Muscle of arm (tissue), 14 donors: ENCODE data around the gene CCDC121. TPM values are rescaled to one million over a fixed set of nuclear protein-coding genes. Genes with fewer than 3 reads are reported as not detected.

Experiments
- DNase-seq: peaks from one replicate; pipeline ENCODE4 v3.0.0-alpha.2; 2013
- long read RNA-seq, 11 donors: transcript quantifications; one replicate each; lab custom pipeline, GENCODE V29; 2026
- polyA plus RNA-seq, 12 donors: library from polyadenylated mRNA; unstranded; fragments of 120-200 nt; gene quantifications; one replicate each; pipeline ENCODE4 v1.2.1, GENCODE V29; 2013; ENCODE audit not compliant: insufficient read length in 12 of 12

CCDC121 gene, protein sequence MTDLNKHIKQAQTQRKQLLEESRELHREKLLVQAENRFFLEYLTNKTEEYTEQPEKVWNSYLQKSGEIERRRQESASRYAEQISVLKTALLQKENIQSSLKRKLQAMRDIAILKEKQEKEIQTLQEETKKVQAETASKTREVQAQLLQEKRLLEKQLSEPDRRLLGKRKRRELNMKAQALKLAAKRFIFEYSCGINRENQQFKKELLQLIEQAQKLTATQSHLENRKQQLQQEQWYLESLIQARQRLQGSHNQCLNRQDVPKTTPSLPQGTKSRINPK
- polyA plus RNA-seq: 1 to 10 TPM in 11 of 12 donors, not detected in 1; 5.2 to 8.7 (median 7.3) TPM
- long read RNA-seq, donor 1, partial matches to known transcripts: 0 of 2 reads
- long read RNA-seq, donor 1, other reads (novel, unspliced or antisense): 0 of 2 reads
- long read RNA-seq, donor 2, partial matches to known transcripts: 0 of 2 reads
- long read RNA-seq, donor 2, other reads (novel, unspliced or antisense): 0 of 2 reads
- long read RNA-seq, donor 3, partial matches to known transcripts: 0 of 2 reads
- long read RNA-seq, donor 3, other reads (novel, unspliced or antisense): 0 of 2 reads
- long read RNA-seq, donor 4, partial matches to known transcripts: 0 of 2 reads
- long read RNA-seq, donor 4, other reads (novel, unspliced or antisense): 0 of 2 reads
- long read RNA-seq, donor 5, partial matches to known transcripts: 0 of 4 reads
- long read RNA-seq, donor 5, other reads (novel, unspliced or antisense): 0 of 4 reads
- long read RNA-seq, donor 6, partial matches to known transcripts: 0 of 2 reads
- long read RNA-seq, donor 6, other reads (novel, unspliced or antisense): 0 of 2 reads
- long read RNA-seq, donor 7, partial matches to known transcripts: 0 of 1 reads
- long read RNA-seq, donor 7, other reads (novel, unspliced or antisense): 0 of 1 reads
- long read RNA-seq, donor 8, partial matches to known transcripts: 0 of 5 reads
- long read RNA-seq, donor 8, other reads (novel, unspliced or antisense): 0 of 5 reads
- long read RNA-seq, donor 9: 0 reads
- long read RNA-seq, donor 10, partial matches to known transcripts: 0 of 6 reads
- long read RNA-seq, donor 10, other reads (novel, unspliced or antisense): 0 of 6 reads
- long read RNA-seq, donor 11, transcript CCDC121-201 (2 exons, 2,342 nt): major isoform, 5 of 5 reads
- long read RNA-seq, donor 11, partial matches to known transcripts: 0 of 5 reads
- long read RNA-seq, donor 11, other reads (novel, unspliced or antisense): 0 of 5 reads

DNA sequence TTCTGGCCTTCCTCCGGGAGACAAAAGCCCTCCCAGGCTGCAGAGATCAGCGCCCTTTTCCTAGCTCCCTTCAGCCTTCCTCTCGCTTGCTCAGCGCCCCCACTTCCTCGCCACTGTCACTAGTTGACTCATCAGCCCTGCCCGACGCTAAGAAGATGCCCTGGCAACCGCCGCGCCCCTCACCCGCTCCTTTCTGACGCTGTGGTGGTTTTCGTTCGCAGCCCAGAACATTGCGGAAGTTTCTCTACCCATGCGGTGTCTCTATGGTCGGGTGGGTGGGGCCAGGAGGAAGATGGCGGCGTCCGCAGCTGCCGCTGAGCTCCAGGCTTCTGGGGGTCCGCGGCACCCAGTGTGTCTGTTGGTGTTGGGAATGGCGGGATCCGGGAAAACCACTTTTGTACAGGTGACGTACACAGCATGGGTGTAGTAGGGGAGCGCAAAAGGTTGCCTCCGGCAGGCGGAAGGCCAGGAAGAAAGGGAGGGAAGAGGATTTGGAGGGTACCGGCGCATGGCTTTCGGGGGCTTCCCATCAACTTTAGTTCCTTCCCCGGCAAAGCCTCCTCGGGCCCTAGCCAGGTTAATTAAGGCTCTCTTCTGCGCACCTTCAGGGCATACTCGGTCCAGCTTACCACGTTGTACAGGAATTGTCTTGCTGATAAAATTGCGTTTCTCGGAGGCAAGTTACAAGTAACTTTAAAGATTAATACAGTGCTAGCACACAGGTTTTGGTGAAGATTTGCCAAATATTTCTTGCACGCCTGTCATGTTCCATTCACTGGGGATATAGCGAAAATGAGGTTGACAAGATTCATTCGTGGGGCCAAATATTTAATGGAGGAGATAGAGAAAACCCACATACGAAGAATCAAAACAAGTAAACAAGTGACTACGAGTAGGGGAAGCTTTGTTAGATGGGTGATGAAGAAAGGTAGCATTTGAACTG lies at the start of gene CCDC121, which contains the start of gene GPN1:
Gene CCDC121 (minus strand): TSS at position 246 of the 943 bp plus-strand sequence. CDS start 1,213 bp downstream, outside the sequence.
Gene GPN1 (plus strand): TSS at position 284 of the 943 bp plus-strand sequence. CDS start 9 bp downstream, at position 293.
- DNase-seq: peak; percentile 83

DNA sequence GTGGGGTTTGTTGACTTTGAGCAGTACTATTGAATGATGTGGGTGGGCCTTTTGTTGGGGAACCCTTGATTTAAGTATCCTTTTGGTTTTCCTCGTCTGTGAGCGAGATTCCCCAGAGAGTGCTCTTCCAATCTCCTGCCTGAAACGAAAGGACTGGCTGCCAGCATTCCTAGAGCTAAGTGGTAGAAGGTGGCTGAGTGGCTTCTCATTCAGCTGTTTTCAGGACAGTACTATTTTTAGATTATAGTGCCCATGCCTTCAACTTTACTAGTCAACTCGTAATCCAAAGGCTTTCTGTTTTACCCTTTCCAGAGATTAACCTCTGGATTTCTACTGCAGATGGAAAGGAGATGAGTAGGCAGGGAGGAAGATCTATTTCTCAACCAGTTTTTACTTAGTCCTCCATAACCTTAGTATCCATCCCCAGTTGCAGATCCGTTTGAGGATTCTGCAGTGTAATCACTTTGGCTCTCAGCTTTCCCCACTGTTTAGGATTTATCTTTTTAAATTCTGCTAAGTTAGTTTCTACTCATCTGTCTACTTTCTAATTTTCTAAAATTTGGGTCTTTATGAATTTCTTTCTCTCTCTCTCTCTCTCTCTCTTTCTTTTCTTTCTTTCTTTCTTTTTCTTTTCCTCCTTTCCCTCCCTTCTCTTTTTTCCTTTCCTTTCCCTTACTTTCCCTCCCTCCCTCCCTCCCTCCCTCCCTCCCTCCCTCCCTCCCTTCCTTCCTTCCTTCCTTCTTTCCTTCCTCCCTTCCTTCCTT lies 44.1 kb upstream of the CCDC121 start:
- DNase-seq: no peak

DNA sequence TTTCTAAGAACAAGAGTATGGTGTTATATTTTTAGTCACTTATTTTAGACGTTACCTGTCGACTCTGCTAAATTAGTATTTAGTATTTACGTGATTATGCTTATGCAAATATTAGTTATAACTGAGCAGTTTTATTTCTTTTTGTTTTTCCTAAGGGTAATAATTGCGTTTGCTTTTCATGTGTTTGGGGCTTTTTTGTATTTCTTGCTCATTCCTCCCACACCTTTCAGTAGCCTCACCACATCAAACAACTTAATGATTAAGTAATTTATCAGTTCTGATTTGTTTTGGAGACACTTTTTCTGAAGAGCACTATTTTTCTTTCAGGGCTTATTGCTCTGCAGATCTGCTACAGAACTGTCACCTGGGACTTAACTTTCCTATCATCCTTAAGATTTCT lies 42.4 kb upstream of the CCDC121 start:
- DNase-seq: no peak

DNA sequence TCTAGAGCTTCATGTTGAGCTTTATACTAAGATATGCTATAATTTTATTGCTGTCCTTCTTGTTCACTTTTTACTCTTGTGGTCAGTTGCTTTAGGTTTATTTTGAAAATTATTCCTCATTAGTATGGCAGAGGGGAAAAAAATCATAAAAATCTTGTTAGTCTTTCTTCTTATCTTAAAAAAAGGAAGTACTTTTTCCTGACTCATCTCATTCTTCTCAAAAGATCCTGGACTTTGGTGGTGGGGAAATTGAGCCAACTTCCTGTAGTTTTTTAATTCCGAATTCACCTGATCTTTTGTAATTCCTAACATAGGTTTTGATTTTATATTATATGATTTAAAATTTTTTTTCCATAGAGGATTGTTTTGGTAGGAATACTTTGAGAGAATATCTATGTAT lies 38.6 kb upstream of the CCDC121 start:
- DNase-seq: no peak

DNA sequence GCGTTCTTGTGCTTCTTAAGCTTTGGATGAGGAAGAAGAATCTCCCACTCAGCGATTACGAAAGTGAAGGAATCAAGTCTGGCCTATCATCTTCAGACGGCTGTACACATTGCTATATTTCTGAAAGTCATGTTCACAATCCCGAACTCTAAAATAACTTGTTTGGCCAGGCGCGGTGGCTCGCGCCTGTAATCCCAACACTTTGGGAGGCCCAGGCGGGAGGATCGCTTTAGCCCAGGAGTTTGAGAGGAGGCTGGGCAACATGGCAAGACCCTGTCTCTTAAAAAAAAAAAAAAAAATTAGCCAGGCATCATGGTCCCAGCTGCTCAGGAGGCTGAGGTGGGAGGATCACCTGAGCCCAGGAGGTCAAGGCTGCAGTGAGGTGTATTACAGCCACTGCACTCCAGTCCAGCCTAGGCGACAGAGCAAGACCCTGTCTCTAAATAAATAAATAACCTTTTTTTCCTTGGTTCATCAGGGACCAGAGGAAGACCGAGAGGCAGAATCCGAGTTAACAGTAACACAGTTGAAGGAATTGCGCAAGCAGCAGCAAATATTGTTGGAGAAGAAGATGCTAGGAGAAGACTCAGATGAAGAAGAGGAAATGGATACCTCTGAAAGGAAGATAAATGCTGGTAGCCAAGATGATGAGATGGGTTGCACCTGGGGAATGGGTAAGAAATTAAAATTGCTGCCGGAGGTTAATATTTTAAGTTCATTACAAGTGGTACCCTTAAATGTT lies 36.0 kb upstream of the CCDC121 start:
- no peak for DNase-seq

DNA sequence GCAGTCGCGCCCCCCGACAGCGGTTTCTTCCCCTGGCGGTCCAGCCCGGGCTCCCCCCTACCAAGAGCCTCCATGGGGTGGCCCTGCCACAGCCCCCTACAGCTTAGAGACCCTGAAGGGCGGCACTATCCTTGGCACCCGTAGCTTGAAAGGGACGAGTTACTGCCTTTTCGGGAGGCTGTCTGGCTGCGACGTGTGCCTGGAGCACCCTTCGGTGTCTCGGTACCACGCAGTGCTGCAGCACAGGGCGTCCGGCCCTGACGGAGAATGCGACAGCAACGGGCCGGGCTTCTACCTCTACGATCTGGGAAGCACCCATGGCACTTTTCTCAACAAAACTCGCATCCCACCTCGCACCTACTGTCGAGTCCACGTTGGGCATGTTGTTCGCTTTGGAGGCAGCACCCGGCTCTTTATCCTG lies 35.4 kb upstream of the CCDC121 start:
- no peak for DNase-seq

DNA sequence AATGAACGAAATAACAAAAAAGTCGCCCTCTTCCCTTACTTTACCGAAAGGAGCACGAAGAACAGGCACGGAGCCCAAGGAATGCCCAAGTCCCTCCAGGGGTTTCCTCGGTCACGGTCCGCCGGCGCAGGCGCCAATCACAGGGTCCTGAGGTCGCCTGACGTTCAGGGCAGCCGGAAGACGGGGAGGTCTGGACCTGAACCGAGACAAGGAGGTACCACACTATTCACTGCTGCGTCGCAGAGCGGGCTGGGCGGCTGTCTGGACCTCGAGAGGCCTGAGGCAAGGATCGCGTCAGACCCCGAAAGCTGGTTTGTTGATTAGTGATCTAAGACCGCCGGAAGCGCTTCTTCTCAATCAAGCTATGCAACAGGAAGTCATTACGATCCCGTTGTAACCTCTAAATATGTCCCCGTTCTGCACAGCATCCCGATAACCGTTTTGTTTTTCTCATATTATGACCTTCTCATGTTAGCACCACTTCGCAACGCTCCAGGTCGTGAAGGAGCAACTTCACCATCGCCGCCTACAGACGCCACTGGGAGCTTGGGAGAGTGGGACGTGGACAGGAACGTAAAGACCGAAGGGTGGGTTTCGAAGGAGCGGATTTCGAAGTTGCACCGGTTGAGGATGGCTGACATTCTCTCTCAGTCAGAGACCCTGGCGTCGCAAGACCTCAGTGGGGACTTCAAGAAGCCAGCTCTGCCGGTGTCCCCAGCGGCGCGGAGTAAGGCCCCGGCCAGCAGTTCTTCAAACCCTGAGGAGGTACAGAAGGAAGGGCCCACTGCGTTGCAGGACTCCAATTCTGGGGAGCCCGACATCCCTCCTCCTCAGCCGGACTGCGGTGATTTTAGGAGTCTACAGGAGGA lies 34.7 kb upstream of the CCDC121 start, which contains the start of the genes SLC4A1AP and SUPT7L:
Gene SLC4A1AP (plus strand): TSS at position 605 of the 869 bp plus-strand sequence. CDS start 26 bp downstream, at position 631.
Gene SUPT7L (minus strand): TSS at position 330 of the 869 bp plus-strand sequence. CDS start 1,422 bp downstream, outside the sequence.
- peak; percentile 90 for DNase-seq

DNA sequence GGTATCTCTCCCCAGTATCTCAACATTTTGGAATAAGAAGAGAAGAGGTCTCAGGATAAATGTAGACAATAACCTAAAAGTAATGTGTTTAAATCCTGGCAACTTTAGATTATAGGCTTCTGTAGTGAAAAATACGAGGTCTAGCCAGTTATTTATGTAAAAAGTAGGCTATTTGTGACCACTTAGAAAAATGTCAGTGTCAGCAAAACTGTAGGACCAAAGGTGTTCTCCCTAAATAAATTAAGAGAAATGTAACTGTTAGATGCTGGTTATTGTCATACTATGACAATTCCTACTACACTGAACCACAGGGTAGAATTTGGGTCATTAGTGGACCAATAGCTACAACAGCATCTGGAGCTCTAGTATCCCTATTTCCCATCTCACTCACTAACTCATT lies 32.6 kb upstream of the CCDC121 start:
- no peak for DNase-seq

DNA sequence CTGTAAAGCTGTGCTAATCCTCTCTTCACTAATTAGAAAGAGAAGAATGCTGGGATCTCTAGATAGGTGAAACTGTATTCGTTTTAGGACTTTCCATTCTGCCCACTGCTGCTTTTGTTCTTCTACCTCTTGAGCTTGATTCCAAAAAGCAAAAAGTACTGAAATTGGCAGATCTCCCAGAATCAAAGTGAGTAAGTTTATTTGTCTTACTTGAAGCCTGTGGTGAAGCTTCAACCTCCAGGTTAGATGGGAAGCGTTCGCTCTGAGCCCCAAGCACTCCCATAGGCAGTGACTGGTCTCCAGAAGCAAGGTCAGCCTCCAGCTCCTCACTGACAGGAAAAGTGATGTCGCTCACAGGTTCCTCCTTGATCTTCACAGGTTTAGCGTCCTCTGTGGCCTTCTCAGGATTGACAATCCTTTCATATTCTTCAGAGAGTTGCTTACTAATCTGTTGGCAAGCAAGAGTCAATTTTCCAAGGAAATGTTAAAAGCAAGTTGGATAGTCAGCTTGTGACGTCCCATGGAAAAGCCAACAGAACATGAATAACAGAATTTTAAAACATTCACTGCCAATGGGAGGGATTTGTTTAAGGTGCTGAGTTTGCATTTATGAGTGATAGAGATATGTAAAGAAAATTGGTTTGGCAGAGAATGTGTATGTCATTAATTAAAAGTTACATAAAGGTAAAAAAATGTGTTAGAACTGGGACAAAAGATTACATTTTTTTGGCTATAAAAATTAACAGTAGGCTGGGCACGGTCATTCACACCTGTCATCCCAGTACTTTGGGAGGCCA lies 26.5 kb upstream of the CCDC121 start:
- DNase-seq: no peak

DNA sequence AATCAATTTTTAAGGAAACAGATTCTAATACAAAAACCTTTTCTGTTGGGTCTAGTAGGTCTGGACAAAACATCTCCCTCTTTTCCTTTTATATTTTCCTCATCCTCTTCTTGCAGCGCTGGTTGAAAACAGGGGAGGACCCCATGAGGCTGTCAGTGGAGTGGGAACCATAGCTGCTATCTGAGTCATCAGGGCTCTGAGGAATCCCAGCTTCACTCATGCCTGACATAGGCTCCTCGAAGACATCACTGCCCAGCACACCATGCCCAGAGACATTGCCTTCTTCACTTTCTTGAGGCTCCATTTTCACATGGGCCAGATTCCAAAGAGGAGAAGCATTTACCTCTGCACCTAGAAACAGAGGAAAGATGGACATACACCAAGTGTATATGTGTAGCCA lies 24.6 kb upstream of the CCDC121 start:
- DNase-seq: no peak

DNA sequence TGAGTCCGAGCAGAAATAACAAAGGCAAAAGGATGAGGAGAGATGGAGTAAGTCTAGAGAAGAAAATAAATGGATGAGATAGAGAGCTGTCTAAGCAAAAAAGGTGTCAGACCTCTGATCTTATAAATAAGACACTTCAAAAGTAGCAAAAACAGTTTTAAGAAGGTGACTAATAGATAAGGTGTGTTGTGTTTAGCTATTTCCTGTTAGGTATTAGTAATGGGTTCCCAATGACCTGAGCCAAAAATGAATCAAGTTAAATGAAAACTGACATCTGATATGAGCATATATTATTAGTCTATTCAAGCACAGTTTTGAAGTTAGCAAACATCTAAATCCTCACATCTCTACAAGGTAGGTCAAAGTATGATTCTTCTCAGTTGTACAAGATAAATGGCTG lies 24.0 kb upstream of the CCDC121 start:
- no peak for DNase-seq

DNA sequence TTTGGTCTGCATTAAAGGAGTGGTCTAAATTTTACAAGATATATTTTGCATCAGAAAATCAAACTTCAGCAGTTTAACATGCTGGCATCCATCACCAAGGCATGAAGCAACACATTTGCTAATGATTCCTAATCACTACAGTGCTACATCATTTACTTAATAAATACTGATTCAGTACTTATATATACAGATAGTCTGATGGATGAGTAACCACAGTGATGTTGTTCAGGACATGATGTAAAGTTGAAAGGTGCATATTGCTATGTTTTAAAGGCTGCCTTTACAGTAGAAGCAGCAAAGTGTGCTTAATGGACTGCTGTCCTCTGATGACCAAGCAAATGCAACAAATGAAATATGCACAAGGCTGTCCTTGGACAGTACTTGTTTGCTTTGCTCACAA lies 23.5 kb upstream of the CCDC121 start:
- DNase-seq: no peak

DNA sequence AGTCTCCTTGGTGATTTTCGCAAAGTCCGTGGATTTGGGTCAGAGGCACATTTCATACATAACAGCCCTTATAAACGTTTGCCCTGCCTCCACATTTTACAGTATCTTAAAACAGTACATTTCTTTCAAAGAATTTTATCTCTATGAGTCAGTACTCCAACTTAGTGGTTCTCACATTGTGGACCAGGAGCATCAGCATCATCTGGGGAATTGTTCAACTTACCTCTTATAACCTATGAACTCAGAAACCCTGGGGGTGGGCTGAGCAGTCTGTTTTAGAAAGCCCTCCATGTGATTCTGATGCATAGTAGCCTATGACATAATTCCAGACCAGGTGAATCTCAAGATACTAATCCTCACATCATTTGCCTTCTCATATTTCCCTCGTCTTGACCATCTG lies 22.2 kb upstream of the CCDC121 start:
- no peak for DNase-seq

DNA sequence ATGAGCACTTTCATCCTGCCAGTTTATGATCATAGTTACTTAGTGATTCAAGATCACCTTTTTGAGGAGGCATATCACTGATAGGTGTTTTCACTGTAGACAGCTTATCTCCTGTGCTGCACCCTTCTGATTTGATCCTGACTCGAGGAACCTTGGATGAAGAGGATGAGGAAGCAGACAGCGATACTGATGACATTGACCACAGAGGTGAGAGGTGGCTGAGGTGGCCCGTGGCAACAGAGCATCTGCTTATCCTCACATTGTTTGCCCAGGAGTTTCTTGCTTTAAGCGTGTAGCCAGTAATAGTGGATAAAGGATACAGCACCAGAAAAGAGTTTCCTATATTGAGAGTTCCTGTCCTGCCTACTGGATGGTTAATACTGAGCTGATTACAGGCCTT lies 18.9 kb upstream of the CCDC121 start:
- DNase-seq: no peak

DNA sequence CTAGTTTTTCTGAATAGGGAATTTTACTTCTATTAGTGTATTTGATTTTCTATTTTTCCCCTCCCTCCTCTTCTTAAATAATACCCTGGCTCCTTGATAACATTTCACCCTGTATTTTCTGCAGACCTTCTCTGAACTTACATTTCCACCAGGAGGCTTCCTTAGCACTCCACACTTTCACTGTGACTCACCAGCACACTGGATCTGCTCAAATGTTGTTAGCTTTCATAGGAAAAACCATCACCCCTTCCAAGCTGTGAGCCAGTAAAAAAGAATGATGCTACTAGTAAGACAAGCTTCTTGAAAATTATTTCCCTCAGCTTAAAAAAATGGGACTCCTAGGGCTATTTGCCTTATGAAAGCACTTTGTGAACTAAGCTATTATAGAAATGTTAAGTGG lies 18.5 kb upstream of the CCDC121 start:
- DNase-seq: no peak

DNA sequence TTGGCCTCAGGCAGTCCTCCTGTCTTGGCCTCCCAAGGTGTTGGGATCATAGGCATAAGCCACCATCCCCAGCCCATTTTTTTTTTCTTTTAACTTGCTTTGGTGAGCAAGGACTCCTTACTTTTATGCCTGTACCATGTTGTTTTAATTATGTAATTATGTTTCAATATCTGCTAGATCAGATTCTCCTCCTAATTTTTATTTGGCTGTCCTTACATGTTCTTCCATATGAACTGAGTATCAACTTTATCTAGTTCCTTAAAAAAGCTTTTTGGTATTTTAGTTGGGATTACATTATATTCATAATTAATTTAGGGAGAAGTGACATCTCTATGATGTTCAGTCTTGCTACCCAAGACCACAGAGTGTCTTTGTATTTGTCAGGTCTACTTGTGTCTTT lies 16.4 kb upstream of the CCDC121 start:
- DNase-seq: no peak

DNA sequence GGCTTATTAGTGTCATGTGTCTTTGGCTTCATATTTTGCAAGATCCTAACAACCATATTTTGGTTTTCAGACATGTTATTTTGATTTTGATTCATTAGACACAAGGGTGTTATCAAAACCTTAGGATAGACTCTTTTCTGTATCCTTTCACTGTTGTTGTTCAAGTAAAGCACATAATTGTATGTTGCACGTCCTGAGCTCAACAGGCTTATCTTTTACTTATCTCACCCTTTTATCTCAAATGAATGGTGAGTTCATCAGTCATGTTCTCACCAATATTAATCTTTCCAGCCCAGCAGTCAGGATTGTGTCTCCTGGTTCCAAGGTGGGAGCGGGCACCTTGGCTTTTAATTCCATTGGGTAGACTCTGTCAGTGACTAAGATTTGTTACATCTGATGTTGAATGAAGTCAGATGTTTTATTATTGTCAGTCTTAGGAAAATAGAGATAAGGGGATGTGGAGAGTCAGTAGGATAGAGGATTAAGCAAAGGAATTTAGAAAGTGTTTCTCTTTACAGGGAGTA lies 12.0 kb upstream of the CCDC121 start:
- no peak for DNase-seq
